SK-N-SH (cell line): ENCODE data around the gene PLIN3. TPM values are rescaled to one million over a fixed set of nuclear protein-coding genes. Genes with fewer than 3 reads are reported as not detected.

Experiments used
- CTCF ChIA-PET: fragments of 300-600, 350-600 bp; formaldehyde crosslinking; extraction: SDS; loops from one replicate; lab custom pipeline; 2021; lab: Yijun Ruan, JAX
- POLR2A ChIA-PET: fragments of 350-600 bp; sonication (Branson Sonifier 250); formaldehyde crosslinking; extraction: SDS; loops from one replicate; lab custom pipeline; 2020; ENCODE audit warnings: antibody characterized with exemption, inconsistent platforms; lab: Yijun Ruan, JAX
- DNase-seq: peaks from one replicate; pipeline ENCODE4 v3.0.0; 2012
- H2AFZ ChIP-seq: fragments of 200-600 bp; sonication (generic); 2 replicates; pipeline ENCODE4 v1.8.1; 2016; ENCODE audit warnings: antibody characterized with exemption, mild to moderate bottlenecking, low read depth
- H3F3A ChIP-seq: fragments of 200-600 bp; sonication (generic); replicated peaks from 2 replicates; pipeline ENCODE3; 2016; ENCODE audit warnings: antibody characterized with exemption, mild to moderate bottlenecking; ENCODE audit not compliant: insufficient read depth
- H3K27ac ChIP-seq, 2 experiments: fragments of 200-500 bp in 1 of 2; fragments of 200-600 bp in 1 of 2; sonication (Bioruptor generic) in 1 of 2; sonication (generic), shearing (Covaris generic) in 1 of 2; 2 replicates each; pipeline versions ENCODE4 v1.5.1 to v1.6.1; 2014 to 2016; ENCODE audit warnings: low read depth in 2 of 2, inconsistent platforms in 1 of 2, low read length in 1 of 2, mild to moderate bottlenecking in 1 of 2, mixed read lengths in 1 of 2
- H3K27me3 ChIP-seq: fragments of 200-600 bp; sonication (generic), shearing (Covaris generic); 2 replicates; pipeline ENCODE4 v1.6.1; 2016; ENCODE audit warnings: mixed run types; ENCODE audit not compliant: insufficient read depth
- H3K36me3 ChIP-seq, 2 experiments: fragments of 200-500 bp in 1 of 2; fragments of 200-600 bp in 1 of 2; sonication (Bioruptor generic) in 1 of 2; sonication (generic) in 1 of 2; replicated peaks in 1 of 2; 2 replicates each; pipeline versions ENCODE3 to v1.5.1; 2014 to 2016; ENCODE audit warnings: low read length in 1 of 2, mild to moderate bottlenecking in 1 of 2; ENCODE audit not compliant: insufficient read depth in 2 of 2, control insufficient read depth in 1 of 2
- H3K4me1 ChIP-seq, 2 experiments: fragments of 200-500 bp in 1 of 2; fragments of 200-600 bp in 1 of 2; sonication (Bioruptor generic) in 1 of 2; sonication (generic), shearing (Covaris generic) in 1 of 2; 2 replicates each; pipeline versions ENCODE4 v1.5.1 to v1.6.1; 2014 to 2016; ENCODE audit warnings: low read depth in 1 of 2, low read length in 1 of 2, mixed run types in 1 of 2; ENCODE audit not compliant: insufficient read depth in 2 of 2, control insufficient read depth in 1 of 2
- H3K4me2 ChIP-seq: fragments of 200-600 bp; sonication (generic), shearing (Covaris generic); 2 replicates; pipeline ENCODE4 v1.6.1; 2017; ENCODE audit warnings: mixed run types
- H3K4me3 ChIP-seq, 2 experiments: fragments of 200-500 bp in 1 of 2; fragments of 200-600 bp in 1 of 2; sonication (Bioruptor generic) in 1 of 2; sonication (generic), shearing (Covaris generic) in 1 of 2; 2 replicates each; pipeline versions ENCODE4 v1.5.1 to v1.8.1; 2014 to 2016; ENCODE audit warnings: low read depth in 2 of 2, inconsistent platforms in 1 of 2, low read length in 1 of 2, mild to moderate bottlenecking in 1 of 2, mixed read lengths in 1 of 2, moderate library complexity in 1 of 2
- H3K79me2 ChIP-seq: fragments of 200-600 bp; sonication (generic); 2 replicates; pipeline ENCODE4 v1.8.1; 2017; ENCODE audit warnings: mild to moderate bottlenecking; ENCODE audit not compliant: insufficient read depth
- H3K9ac ChIP-seq: fragments of 200-600 bp; sonication (generic); 2 replicates; pipeline ENCODE4 v1.6.1; 2017; ENCODE audit warnings: mixed run types
- H3K9me2 ChIP-seq: fragments of 200-600 bp; sonication (generic); 2 replicates; pipeline ENCODE4 v1.6.1; 2017; ENCODE audit warnings: mixed run types
- H3K9me3 ChIP-seq: fragments of 200-600 bp; sonication (generic); 2 replicates; pipeline ENCODE4 v1.6.1; 2017; ENCODE audit warnings: mixed run types, mild to moderate bottlenecking, moderate library complexity
- H4K20me1 ChIP-seq: fragments of 200-600 bp; sonication (generic); 2 replicates; pipeline ENCODE4 v1.6.1; 2017; ENCODE audit warnings: mild to moderate bottlenecking, mixed run types; ENCODE audit not compliant: insufficient read depth
- CHD2 ChIP-seq: fragments of 150-350 bp; IDR thresholded peaks from 2 replicates; pipeline ENCODE4 v1.6.1; 2018; ENCODE audit warnings: low read length; ENCODE audit not compliant: partially characterized antibody
- CTCF ChIP-seq: fragments of 200-600 bp; sonication (generic); IDR thresholded peaks from 2 replicates; pipeline ENCODE4 v1.6.1; 2017; ENCODE audit warnings: antibody characterized with exemption, mild to moderate bottlenecking, moderate library complexity
- ELF1 ChIP-seq: IDR thresholded peaks from 2 replicates; pipeline ENCODE4 v1.4.0; 2012
- EP300 ChIP-seq, 2 experiments: IDR thresholded peaks; 2 replicates each; pipeline versions ENCODE4 v1.4.0 to v1.6.1; 2012; ENCODE audit warnings: borderline replicate concordance in 1 of 2, low read depth in 1 of 2, low read length in 1 of 2
- FOSL2 ChIP-seq: IDR thresholded peaks from 2 replicates; pipeline ENCODE4 v1.4.0; 2012; ENCODE audit warnings: low read depth, mild to moderate bottlenecking, moderate library complexity, borderline replicate concordance
- FOXM1 ChIP-seq: IDR thresholded peaks from 2 replicates; pipeline ENCODE4 v1.4.0; 2012; ENCODE audit warnings: low read depth, mild to moderate bottlenecking
- GATA2 ChIP-seq: sonication (generic); formaldehyde crosslinking; IDR thresholded peaks from 2 replicates; pipeline ENCODE4 v1.5.0; 2020; ENCODE audit warnings: mild to moderate bottlenecking, missing genetic modification reagents
- NFIC ChIP-seq: IDR thresholded peaks from 2 replicates; pipeline ENCODE4 v1.4.0; 2012; ENCODE audit warnings: borderline replicate concordance
- NRF1 ChIP-seq: IDR thresholded peaks from 2 replicates; pipeline ENCODE4 v1.6.1; 2012; ENCODE audit warnings: low read depth, mild to moderate bottlenecking, low read length
- PBX3 ChIP-seq: IDR thresholded peaks from 2 replicates; pipeline ENCODE4; 2012
- POLR2AphosphoS5 ChIP-seq: IDR thresholded peaks from 2 replicates; pipeline ENCODE4 v1.6.1; 2012; ENCODE audit warnings: low read depth, low read length
- RAD21 ChIP-seq: IDR thresholded peaks from 2 replicates; pipeline ENCODE4 v1.6.1; 2012; ENCODE audit warnings: mild to moderate bottlenecking, low read length
- RFX5 ChIP-seq: IDR thresholded peaks from 2 replicates; pipeline ENCODE4 v1.6.1; 2012; ENCODE audit warnings: mild to moderate bottlenecking, improper control_type of control experiment, low read length
- RXRA ChIP-seq: IDR thresholded peaks from 2 replicates; pipeline ENCODE4 v1.4.0; 2012; ENCODE audit warnings: low read depth, mild to moderate bottlenecking, borderline replicate concordance
- SMC3 ChIP-seq: IDR thresholded peaks from 2 replicates; pipeline ENCODE4 v1.6.1; 2012; ENCODE audit warnings: low read depth, low read length, improper control_type of control experiment
- TEAD4 ChIP-seq: IDR thresholded peaks from 2 replicates; pipeline ENCODE4 v1.4.0; 2012; ENCODE audit warnings: mild to moderate bottlenecking, borderline replicate concordance; ENCODE audit not compliant: insufficient read depth
- USF1 ChIP-seq: IDR thresholded peaks from 2 replicates; pipeline ENCODE4 v1.4.0; 2012; ENCODE audit warnings: low read depth, borderline replicate concordance
- USF2 ChIP-seq: fragments of 150-350 bp; IDR thresholded peaks from 2 replicates; pipeline ENCODE4 v1.6.1; 2017; ENCODE audit warnings: antibody characterized with exemption, low read length, low read depth, borderline replicate concordance
- ZBTB33 ChIP-seq: IDR thresholded peaks from 2 replicates; pipeline ENCODE4 v1.4.0; 2012; ENCODE audit warnings: low read depth, borderline replicate concordance
- WGBS: methylation state at CpG from one replicate; pipeline ENCODE4 v1.1.6; 2017; ENCODE audit warnings: low lambda C conversion rate; 5-methylcytosine and 5-hydroxymethylcytosine counted together
- polyA plus RNA-seq, 3 experiments: library from polyadenylated mRNA; depleted of rRNA; stranded (reverse); fragments of >200 nt; gene quantifications; 2 replicates each; pipeline ENCODE4 v1.2.3, GENCODE V29; 2012

The PLIN3 gene
- polyA plus RNA-seq, 1 of the 3 experiments (the other 2 are of a cell fraction): 129 TPM

DNA sequence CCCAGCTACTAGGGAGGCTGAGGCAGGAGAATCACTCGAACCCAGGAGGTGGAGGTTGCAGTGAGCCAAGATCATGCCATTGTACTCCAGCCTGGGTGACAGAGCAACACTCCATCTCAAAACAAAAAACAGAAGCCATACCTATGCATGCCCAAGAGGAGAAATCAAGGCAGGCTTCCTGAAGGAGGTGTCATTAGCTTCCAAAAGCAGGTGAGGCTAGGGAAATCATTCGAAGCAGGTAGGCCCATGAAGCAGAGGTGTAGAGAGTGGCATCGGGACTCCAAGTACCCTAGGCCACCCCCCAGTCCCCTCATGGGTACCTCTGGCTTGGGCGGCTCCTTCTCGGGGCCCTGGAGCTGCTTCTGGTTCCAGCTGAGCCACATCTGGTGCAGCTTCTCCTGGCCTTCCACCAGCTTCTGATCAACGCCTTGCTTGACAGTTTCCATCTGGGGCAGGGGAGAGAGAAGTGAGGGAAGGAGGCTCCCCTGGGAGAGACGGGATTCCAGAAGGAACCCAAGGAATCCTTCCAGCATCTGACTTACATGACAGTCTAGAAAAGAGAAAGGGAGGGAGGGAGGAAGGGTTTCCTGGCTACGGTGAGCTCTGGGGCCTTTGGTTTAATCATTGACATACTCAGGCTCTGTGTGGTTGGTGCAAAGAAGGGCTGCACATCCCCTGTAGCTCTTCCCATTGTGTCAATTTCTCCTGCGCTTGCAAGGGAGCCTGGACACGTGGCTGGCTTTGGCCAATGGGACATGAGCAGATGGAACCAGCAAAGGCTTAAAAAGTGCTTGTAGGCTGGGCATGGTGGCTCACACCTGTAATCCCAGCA lies 22.9 kb downstream of the PLIN3 start:
- DNase-seq: no peak
- H3F3A ChIP-seq: peaks cover 5% of the 10 kb centered on the region
- H3K9me3 ChIP-seq: no peaks in the 10 kb centered on the region
- no peak overlapping the region for H3K9ac ChIP-seq
- peaks cover 15 to 59% of the 10 kb centered on the region in 2 experiments for H3K36me3 ChIP-seq
- no peak overlapping the region for H2AFZ ChIP-seq
- H3K27ac ChIP-seq: no peak overlapping the region
- H3K4me3 ChIP-seq: no peak overlapping the region
- ChIA-PET CTCF (interaction anchor here (1.2 to 17.9 kb wide), 2 partner anchors 15 to 35 kb away, joined by 3 to 409 read pairs; no protein-coding TSS in a partner anchor), POLR2A (no interaction called here)
- no peaks in the 10 kb centered on the region for H3K4me1 ChIP-seq
- no peak overlapping the region for H3K4me2 ChIP-seq
- no peaks in the 10 kb centered on the region for H3K27me3 ChIP-seq
- no peaks in the 10 kb centered on the region for H3K9me2 ChIP-seq
- no peaks in the 10 kb centered on the region for H4K20me1 ChIP-seq
- no peak for TF ChIP-seq RXRA
- TF ChIP-seq ELF1: no peak
- TF ChIP-seq EP300 (IDR thresholded peaks at IDR 0.05; ENCODE audit: borderline replicate concordance in 1 of 2, low read depth in 1 of 2, low read length in 1 of 2): no peak
- no peak for TF ChIP-seq POLR2AphosphoS5
- no peak for TF ChIP-seq ZBTB33
- no peak for TF ChIP-seq TEAD4
- no peak for TF ChIP-seq NFIC
- TF ChIP-seq SMC3: no peak
- TF ChIP-seq FOSL2: no peak
- TF ChIP-seq CHD2: no peak
- TF ChIP-seq GATA2 (CRISPR knock-in tag): no peak
- TF ChIP-seq NRF1: no peak
- no peak for TF ChIP-seq USF1
- TF ChIP-seq RAD21: no peak
- no peak for TF ChIP-seq FOXM1
- no peak for TF ChIP-seq USF2
- no peak for TF ChIP-seq CTCF
- no peak for TF ChIP-seq PBX3
- no peak for TF ChIP-seq RFX5
- 95% methylated on average over 10 of the region's 10 CpGs for WGBS
- H3K79me2 ChIP-seq: peaks cover 9% of the 10 kb centered on the region; the same call in 1 of the 2 replicates
